ENCODE results near the gene CAPN3. TPM values are rescaled to one million over a fixed set of nuclear protein-coding genes. Genes with fewer than 3 reads are reported as not detected.

Gene CAPN3
- total and polyA plus RNA-seq, 12 donors: 3.3 to 72.9 (median 8.5) TPM

DNA sequence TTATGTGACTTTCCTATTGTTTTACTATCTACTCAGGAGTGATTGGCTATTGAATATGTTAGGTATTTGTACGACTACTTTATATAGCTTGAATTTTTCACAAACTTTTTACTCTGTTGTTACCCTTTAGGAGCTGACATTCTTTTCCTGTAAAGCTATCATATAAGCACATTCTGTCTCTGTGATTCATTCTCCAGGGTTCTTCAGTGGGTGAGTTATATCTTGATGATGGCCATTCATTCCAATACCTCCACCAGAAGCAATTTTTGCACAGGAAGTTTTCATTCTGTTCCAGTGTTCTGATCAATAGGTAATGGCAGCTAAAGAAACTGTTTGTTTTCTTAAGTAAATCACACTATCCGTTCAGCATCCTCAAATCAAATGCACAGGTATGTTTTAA is 10.1 kb upstream of the CAPN3 start:
- Histone ChIP-seq H3K27ac (no peak overlapping the region), H3K4me3 (no peak overlapping the region), H3K27me3 (no peaks in the 10 kb centered on the region), H3K4me1 (replicated peaks in 1 of 2) (no peaks in the 10 kb centered on the region), H3K9me3 (replicated peaks in 1 of 3) (no peaks in the 10 kb centered on the region), H3K36me3 (replicated peaks in 1 of 2) (peaks cover 0 to 34% of the 10 kb centered on the region in 2 donors)
- WGBS, 4 donors: 85 to 98% (median 93%) methylated on average over 2 of the region's 2 CpGs
- TF ChIP-seq POLR2A (IDR thresholded peaks at IDR 0.05): no peak
- TF ChIP-seq, protein P1, sequence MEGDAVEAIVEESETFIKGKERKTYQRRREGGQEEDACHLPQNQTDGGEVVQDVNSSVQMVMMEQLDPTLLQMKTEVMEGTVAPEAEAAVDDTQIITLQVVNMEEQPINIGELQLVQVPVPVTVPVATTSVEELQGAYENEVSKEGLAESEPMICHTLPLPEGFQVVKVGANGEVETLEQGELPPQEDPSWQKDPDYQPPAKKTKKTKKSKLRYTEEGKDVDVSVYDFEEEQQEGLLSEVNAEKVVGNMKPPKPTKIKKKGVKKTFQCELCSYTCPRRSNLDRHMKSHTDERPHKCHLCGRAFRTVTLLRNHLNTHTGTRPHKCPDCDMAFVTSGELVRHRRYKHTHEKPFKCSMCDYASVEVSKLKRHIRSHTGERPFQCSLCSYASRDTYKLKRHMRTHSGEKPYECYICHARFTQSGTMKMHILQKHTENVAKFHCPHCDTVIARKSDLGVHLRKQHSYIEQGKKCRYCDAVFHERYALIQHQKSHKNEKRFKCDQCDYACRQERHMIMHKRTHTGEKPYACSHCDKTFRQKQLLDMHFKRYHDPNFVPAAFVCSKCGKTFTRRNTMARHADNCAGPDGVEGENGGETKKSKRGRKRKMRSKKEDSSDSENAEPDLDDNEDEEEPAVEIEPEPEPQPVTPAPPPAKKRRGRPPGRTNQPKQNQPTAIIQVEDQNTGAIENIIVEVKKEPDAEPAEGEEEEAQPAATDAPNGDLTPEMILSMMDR (IDR thresholded peaks at IDR 0.05): no peak
- DNase-seq: no peak
- intact Hi-C loops (cut with DNase I): no loop called here

DNA sequence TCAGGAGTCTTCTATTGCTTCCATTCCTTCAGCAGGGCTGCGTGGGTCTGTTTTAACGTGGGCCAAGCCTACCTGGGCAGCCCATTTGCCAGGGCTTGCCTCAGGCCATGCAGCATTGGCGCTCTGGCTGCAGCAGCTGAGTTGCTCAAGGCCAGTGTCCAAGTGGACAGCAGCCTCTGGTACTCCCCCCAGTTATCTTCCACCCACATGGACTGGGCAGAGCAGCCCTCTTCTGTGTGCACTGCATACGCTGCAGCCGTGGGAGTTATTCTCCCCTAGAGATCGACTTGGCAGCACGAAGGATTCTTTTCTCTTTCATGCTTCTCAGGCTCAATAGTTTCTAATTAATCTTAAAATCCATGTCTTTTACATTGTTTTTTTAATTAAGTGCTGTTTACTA is 6.9 kb upstream of the CAPN3 start:
- Histone ChIP-seq H3K27me3 (no peaks in the 10 kb centered on the region), H3K4me1 (replicated peaks in 1 of 2) (no peaks in the 10 kb centered on the region), H3K4me3 (no peak overlapping the region), H3K36me3 (replicated peaks in 1 of 2) (peaks cover 0 to 33% of the 10 kb centered on the region in 2 donors), H3K27ac (no peak overlapping the region), H3K9me3 (replicated peaks in 1 of 3) (no peaks in the 10 kb centered on the region)
- 89 to 94% (median 89%) methylated on average over 7 of the region's 7 CpGs for WGBS, 4 donors
- intact Hi-C loops (cut with DNase I): no loop called here
- TF ChIP-seq, protein P1 (IDR thresholded peaks at IDR 0.05): no peak
- TF ChIP-seq POLR2A (IDR thresholded peaks at IDR 0.05): no peak
- DNase-seq: no peak

DNA sequence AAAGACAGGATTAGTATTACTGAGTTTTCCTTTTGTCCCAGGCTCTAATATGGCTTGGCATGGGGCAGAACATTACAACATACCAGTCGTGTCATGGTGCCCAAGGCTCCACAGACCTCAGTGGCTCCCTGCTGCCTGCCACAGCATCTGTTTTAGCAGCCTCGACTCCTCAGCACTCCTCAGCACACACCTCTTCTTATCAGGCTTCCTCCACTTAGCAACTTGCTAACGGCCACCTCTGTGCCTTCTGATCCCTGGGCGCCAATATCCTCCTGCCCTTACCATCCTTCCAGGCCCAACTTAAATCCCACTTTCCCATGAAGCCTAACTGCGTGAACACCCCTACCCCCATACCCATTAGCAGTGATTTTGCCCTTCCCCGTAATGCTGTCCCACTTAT is 6.2 kb upstream of the CAPN3 start:
- Histone ChIP-seq H3K27ac (no peak overlapping the region), H3K27me3 (no peaks in the 10 kb centered on the region), H3K4me3 (no peak overlapping the region), H3K9me3 (replicated peaks in 1 of 3) (no peaks in the 10 kb centered on the region), H3K36me3 (replicated peaks in 1 of 2) (peaks cover 0 to 33% of the 10 kb centered on the region in 2 donors), H3K4me1 (replicated peaks in 1 of 2) (no peaks in the 10 kb centered on the region)
- intact Hi-C loops (cut with DNase I): no loop called here
- WGBS, 4 donors: 89 to 93% (median 93%) methylated on average over 6 of the region's 6 CpGs
- TF ChIP-seq, protein P1 (IDR thresholded peaks at IDR 0.05): no peak
- TF ChIP-seq POLR2A (IDR thresholded peaks at IDR 0.05): no peak
- no peak for DNase-seq

DNA sequence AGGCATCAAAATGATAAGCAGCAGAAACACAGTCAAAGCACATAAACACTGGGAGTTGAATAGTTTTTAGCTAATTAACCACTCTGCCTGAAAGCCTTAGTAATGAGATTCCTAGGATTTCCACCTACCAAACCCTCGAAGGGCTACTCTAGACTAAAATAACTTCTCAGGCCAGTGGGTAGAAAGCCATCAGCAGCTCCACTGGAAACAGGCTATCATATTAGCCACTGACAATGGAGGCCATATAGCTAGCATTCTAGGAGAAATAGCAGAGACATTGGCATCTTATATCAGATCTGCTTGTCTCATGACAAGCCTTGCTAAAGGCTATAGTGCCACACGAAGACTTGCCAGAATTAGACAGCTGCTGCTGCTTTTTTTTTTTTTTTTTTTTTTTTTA is 4.5 kb upstream of the CAPN3 start:
- no peak for DNase-seq
- intact Hi-C loops (cut with DNase I): no loop called here

More for the DNA sequence above, 4.5 kb upstream of the CAPN3 start:
- H3K9me3 ChIP-seq (replicated peaks in 1 of 3): no peaks in the 10 kb centered on the region
- H3K4me1 ChIP-seq (replicated peaks in 1 of 2): no peaks in the 10 kb centered on the region
- no peak overlapping the region for H3K27ac ChIP-seq
- no peak for TF ChIP-seq POLR2A (IDR thresholded peaks at IDR 0.05)
- TF ChIP-seq, protein P1 (IDR thresholded peaks at IDR 0.05): no peak
- no peaks in the 10 kb centered on the region for H3K27me3 ChIP-seq
- H3K4me3 ChIP-seq: no peak overlapping the region
- WGBS, 4 donors: 74 to 92% (median 88%) methylated on average over 2 of the region's 2 CpGs
- H3K36me3 ChIP-seq (replicated peaks in 1 of 2): peaks cover 0 to 33% of the 10 kb centered on the region in 2 donors
